ENCODE results near the gene PRIMPOL.

- TF ChIP-seq ATF2 (CRISPR knock-in tag; IDR thresholded peaks at IDR 0.05; ENCODE audit: borderline replicate concordance, low read depth), result no peak
- TF ChIP-seq USF2 (CRISPR knock-in tag; IDR thresholded peaks at IDR 0.05), result no peak
- no peak for TF ChIP-seq CTCF (IDR thresholded peaks at IDR 0.05)
- TF ChIP-seq ZNF138 (CRISPR knock-in tag; conservative IDR thresholded peaks at IDR 0.05), result no peak
These were observed 13.4 kb upstream of the PRIMPOL start for GRCh38 chr4:184636144-184636543.
